HUES6 (cell line): ENCODE data around the gene LHX2.

Source experiments
- H3K27ac ChIP-seq: 2 replicates; pipeline ENCODE4 v1.7.0; 2013; ENCODE audit warnings: low read depth, mild to moderate bottlenecking, low read length, inconsistent platforms
- H3K27me3 ChIP-seq: 2 replicates; pipeline ENCODE4 v1.6.1; 2013; ENCODE audit warnings: low read length; ENCODE audit not compliant: control insufficient read depth, insufficient read depth
- H3K36me3 ChIP-seq: 2 replicates; pipeline ENCODE4 v1.6.1; 2013; ENCODE audit warnings: low read length; ENCODE audit not compliant: control insufficient read depth, insufficient read depth
- H3K4me1 ChIP-seq: 2 replicates; pipeline ENCODE4 v1.6.1; 2013; ENCODE audit warnings: low read length; ENCODE audit not compliant: control insufficient read depth, insufficient read depth
- H3K4me3 ChIP-seq: 2 replicates; pipeline ENCODE4 v1.5.1; 2013; ENCODE audit warnings: low read depth, low read length
- H3K9ac ChIP-seq: one replicate; pipeline ENCODE4 v1.6.1; 2013; ENCODE audit warnings: mild to moderate bottlenecking, low read length
- H3K9me3 ChIP-seq: 2 replicates; pipeline ENCODE4 v1.6.1; 2013; ENCODE audit warnings: low read depth, low read length; ENCODE audit not compliant: control insufficient read depth, insufficient read depth

LHX2 gene

DNA sequence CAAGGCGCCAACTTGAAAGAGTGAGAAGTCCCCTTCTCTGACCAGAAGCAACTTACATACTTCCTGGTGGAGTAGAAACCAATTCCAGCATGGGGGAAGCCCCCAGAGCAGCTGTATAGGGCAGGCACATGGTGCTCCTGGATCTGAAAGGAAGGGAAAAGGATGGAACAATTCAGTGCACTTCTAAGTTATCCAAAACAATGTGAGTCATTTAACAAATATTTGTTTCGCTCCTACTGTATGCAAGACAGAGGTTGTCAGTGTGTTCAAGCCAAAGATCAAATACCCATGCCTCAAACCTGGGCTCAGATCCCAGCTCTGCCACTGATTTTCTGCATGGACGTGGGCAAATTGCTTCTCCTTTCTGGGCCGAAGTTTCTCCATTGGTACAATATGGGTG, 67.1 kb downstream of the LHX2 start:
- H3K9me3 ChIP-seq = peaks cover 8% of the 10 kb centered on the region

DNA sequence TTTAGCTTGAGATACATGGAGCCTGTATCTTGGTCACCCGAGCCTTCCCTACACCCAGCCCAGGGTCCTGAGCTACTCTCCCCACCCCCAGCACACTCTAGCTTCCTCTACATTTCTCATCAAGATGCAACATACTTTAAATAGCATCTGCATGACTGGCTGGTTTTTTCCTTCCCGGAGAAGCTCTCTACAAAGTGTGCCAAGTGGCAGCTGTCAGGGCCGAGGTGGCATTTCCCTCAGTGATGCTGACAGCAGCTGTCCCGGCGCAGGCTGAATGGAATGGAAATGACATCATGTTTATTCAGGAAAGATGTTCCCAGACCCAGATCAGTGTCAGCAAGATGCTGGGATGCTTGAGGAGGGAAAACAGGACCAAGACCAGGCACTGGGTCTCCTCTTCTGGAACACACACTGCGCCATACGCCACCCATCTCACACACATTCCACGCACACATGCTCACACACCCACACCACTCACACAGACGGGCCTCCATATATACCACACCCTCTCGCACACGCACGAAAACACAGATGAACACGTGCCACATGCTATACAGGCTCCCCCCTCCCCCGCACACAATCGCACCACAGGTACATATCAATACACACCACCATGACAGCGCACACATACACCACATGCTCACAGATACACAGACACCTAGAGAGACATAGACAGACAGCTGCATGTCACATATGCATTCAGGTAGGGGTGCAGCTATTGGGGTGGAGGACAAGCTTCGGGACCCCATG, 67.8 kb downstream of the LHX2 start:
- Histone ChIP-seq H3K27ac (no peak overlapping the region), H3K4me3 (no peak overlapping the region), H3K4me1 (peaks cover 14% of the 10 kb centered on the region; the same call in 1 of the 2 replicates), H3K36me3 (no peaks in the 10 kb centered on the region), H3K27me3 (no peaks in the 10 kb centered on the region), H3K9me3 (peaks cover 8% of the 10 kb centered on the region), H3K9ac (peak overlapping the region; percentile 22)

More for the DNA sequence above, 67.1 kb downstream of the LHX2 start:
- H3K27me3 ChIP-seq = no peaks in the 10 kb centered on the region
- no peak overlapping the region for H3K4me3 ChIP-seq
- H3K27ac ChIP-seq = no peak overlapping the region
- peak overlapping the region; percentile 22 for H3K9ac ChIP-seq
- no peaks in the 10 kb centered on the region for H3K36me3 ChIP-seq
- peaks cover 14% of the 10 kb centered on the region; the same call in 1 of the 2 replicates for H3K4me1 ChIP-seq

DNA sequence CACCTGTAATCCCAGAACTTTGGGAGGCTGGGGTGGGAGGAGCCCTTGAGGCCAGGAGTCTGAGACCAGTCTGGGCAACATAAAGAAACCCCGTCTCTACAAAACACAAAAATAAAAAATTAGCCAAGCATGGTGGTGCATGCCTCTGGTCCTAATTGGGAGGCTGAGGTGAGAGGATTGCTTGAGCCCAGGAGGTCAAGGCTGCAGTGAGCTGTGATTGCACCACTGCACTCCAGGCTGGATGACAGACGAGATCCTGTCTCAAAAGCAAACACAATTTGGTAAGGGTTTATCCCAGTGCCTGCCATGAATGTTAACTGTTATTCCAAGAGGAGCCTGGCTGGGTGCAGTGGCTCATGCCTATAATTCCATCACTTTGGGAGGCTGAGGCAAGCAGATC, 71.1 kb downstream of the LHX2 start:
- Histone ChIP-seq H3K27me3 (no peaks in the 10 kb centered on the region), H3K4me1 (peaks cover 14% of the 10 kb centered on the region; the same call in 1 of the 2 replicates), H3K4me3 (no peak overlapping the region), H3K9me3 (peaks cover 3% of the 10 kb centered on the region), H3K9ac (no peak overlapping the region), H3K27ac (no peak overlapping the region), H3K36me3 (no peaks in the 10 kb centered on the region)
